LoVo (cell line): ENCODE results near the gene CACNB1.
A peak's percentile ranks its signal among the peaks of the same experiment; 100 is the strongest.

Experiments
- DNase-seq: peaks from one replicate; pipeline ENCODE4 v3.0.0-alpha.2; 2016; ENCODE audit warnings: low spot score

Gene CACNB1

GRCh38 chr17:39197380-39198185, at the start of gene CACNB1:
Gene CACNB1 (minus strand): TSS chr17:39197669. CDS start chr17:39197495, 174 bp downstream.
- peak; percentile 50 for DNase-seq

GRCh38 chr17:39246274-39246673, 48.8 kb upstream of the CACNB1 start:
- no peak for DNase-seq

GRCh38 chr17:39244600-39245570, 47.4 kb upstream of the CACNB1 start:
- DNase-seq: peak; percentile 75

GRCh38 chr17:39244016-39244599, 46.6 kb upstream of the CACNB1 start:
- no peak for DNase-seq

- DNase-seq: no peak
Observed at GRCh38 chr17:39243155-39243554, 45.7 kb upstream of the CACNB1 start.

- no peak for DNase-seq
Observed at GRCh38 chr17:39240631-39241030, 43.2 kb upstream of the CACNB1 start.

GRCh38 chr17:39239640-39240314, 42.3 kb upstream of the CACNB1 start:
- DNase-seq: peak; percentile 25

- DNase-seq: peak; percentile 56
Observed at GRCh38 chr17:39238311-39238972, 41.0 kb upstream of the CACNB1 start.

- no peak for DNase-seq
Observed at GRCh38 chr17:39237586-39237985, 40.1 kb upstream of the CACNB1 start.

- DNase-seq: no peak
Observed at GRCh38 chr17:39236981-39237441, 39.5 kb upstream of the CACNB1 start.

- DNase-seq: no peak
Observed at GRCh38 chr17:39236450-39236927, 39.0 kb upstream of the CACNB1 start.

- peak; percentile 32 for DNase-seq
Observed at GRCh38 chr17:39235555-39236449, 38.3 kb upstream of the CACNB1 start.

GRCh38 chr17:39231591-39232551, 34.4 kb upstream of the CACNB1 start:
- DNase-seq: no peak

- no peak for DNase-seq
Observed at GRCh38 chr17:39231091-39231561, 33.7 kb upstream of the CACNB1 start.

GRCh38 chr17:39230361-39230760, 32.9 kb upstream of the CACNB1 start:
- DNase-seq: no peak

- no peak for DNase-seq
Observed at GRCh38 chr17:39229274-39229913, 31.9 kb upstream of the CACNB1 start.

- DNase-seq: no peak
Observed at GRCh38 chr17:39227364-39227919, 30.0 kb upstream of the CACNB1 start.
